PC-9 (cell line): ENCODE data around the gene TCHH. TPM values are rescaled to one million over a fixed set of nuclear protein-coding genes. Genes with fewer than 3 reads are reported as not detected.

Experiments used
- BruUV-seq: library from RNA; stranded (reverse); fragments of 400-500 nt; replicated peaks from 2 replicates; lab custom pipeline; 2021; lab: Mats Ljungman, UMichigan
- CTCF ChIA-PET: fragments of 300-600 bp; sonication (Branson Sonifier 250); formaldehyde crosslinking; loops from one replicate; lab custom pipeline; 2022; ENCODE audit warnings: antibody characterized with exemption; lab: Charles Lee
- POLR2A ChIA-PET: fragments of 300-600 bp; sonication (Branson Sonifier 250); formaldehyde crosslinking; loops from one replicate; lab custom pipeline; 2022; ENCODE audit warnings: antibody characterized with exemption; ENCODE audit not compliant: unreplicated experiment; lab: Charles Lee
- DNase-seq, 2 experiments: peaks; one replicate each; pipeline versions ENCODE4 v3.0.0 to v3.0.0-alpha.2; 2015 to 2022; ENCODE audit warnings: mixed read lengths in 1 of 2
- H2AFZ ChIP-seq: fragments of 200-600 bp; sonication (generic); 2 replicates; pipeline ENCODE4 v1.8.1; 2017; ENCODE audit warnings: antibody characterized with exemption
- H3F3A ChIP-seq: fragments of 200-600 bp; sonication (generic); 2 replicates; pipeline ENCODE4 v1.8.1; 2017; ENCODE audit warnings: antibody characterized with exemption, mild to moderate bottlenecking, low read depth; ENCODE audit not compliant: insufficient read depth
- H3K27ac ChIP-seq: fragments of 200-600 bp; sonication (generic); 2 replicates; pipeline ENCODE4 v1.6.1; 2016; ENCODE audit warnings: mixed run types
- H3K27me3 ChIP-seq: fragments of 200-600 bp; sonication (generic); 2 replicates; pipeline ENCODE4 v1.6.1; 2016; ENCODE audit warnings: low read depth, mixed run types; ENCODE audit not compliant: insufficient read depth
- H3K36me3 ChIP-seq: fragments of 200-600 bp; sonication (generic); 2 replicates; pipeline ENCODE4 v1.6.1; 2016; ENCODE audit warnings: low read depth, mixed run types
- H3K4me1 ChIP-seq: fragments of 200-600 bp; sonication (generic); replicated peaks from 2 replicates; pipeline ENCODE4 v1.6.1; 2016; ENCODE audit warnings: mixed run types; ENCODE audit not compliant: insufficient read depth
- H3K4me2 ChIP-seq: fragments of 200-600 bp; sonication (generic); 2 replicates; pipeline ENCODE4 v1.6.1; 2017; ENCODE audit warnings: mixed run types
- H3K4me3 ChIP-seq: fragments of 200-600 bp; sonication (generic); 2 replicates; pipeline ENCODE4 v1.6.1; 2016; ENCODE audit warnings: mixed run types
- H3K79me2 ChIP-seq: fragments of 200-600 bp; sonication (generic); 2 replicates; pipeline ENCODE4 v1.6.1; 2017; ENCODE audit warnings: low read depth, mixed run types
- H3K9me2 ChIP-seq: fragments of 200-600 bp; sonication (generic); 2 replicates; pipeline ENCODE4 v1.8.1; 2017; ENCODE audit warnings: mild to moderate bottlenecking; ENCODE audit not compliant: insufficient read depth
- H3K9me3 ChIP-seq: fragments of 200-600 bp; sonication (generic); 2 replicates; pipeline ENCODE4 v1.8.1; 2016; ENCODE audit warnings: low read depth; ENCODE audit not compliant: insufficient read depth
- H4K20me1 ChIP-seq: fragments of 200-600 bp; sonication (generic); 2 replicates; pipeline ENCODE4 v1.8.1; 2017; ENCODE audit not compliant: insufficient read depth
- EZH2 ChIP-seq: fragments of 200-600 bp; sonication (generic); IDR thresholded peaks from 2 replicates; pipeline ENCODE4 v1.8.0; 2017; ENCODE audit warnings: antibody characterized with exemption, low read depth
- intact Hi-C: fragments of 100-400 bp; cut with micrococcal nuclease; formaldehyde crosslinking; loops from one replicate; pipeline ENCODE4 v1.10.0; 2022; ENCODE audit not compliant: unreplicated experiment
- total RNA-seq: library from RNA; stranded (reverse); gene quantifications from 2 replicates; pipeline ENCODE4 v1.2.3, GENCODE V29; 2021
- TF ChIP-seq, protein P1 (sequence below): fragments of 200-600 bp; sonication (generic); conservative IDR thresholded peaks from 2 replicates; pipeline ENCODE4 v1.6.1; 2017; ENCODE audit warnings: mixed run types, antibody characterized with exemption, mild to moderate bottlenecking, moderate library complexity

Gene TCHH
- total RNA-seq, 1 experiment from 2014 or later = 0.04 TPM

GRCh38 chr1:152096931-152097330 is 18.3 kb downstream of the TCHH start:
- no peak for DNase-seq
- BruUV-seq = no TSS peak
- ChIA-PET POLR2A (no interaction called here), CTCF (no interaction called here)
- H3K36me3 ChIP-seq = no peaks in the 10 kb centered on the region
- H3K4me2 ChIP-seq = no peak overlapping the region
- intact Hi-C loops = no loop called here
- no peaks in the 10 kb centered on the region for H3K4me1 ChIP-seq
- H3K27ac ChIP-seq = no peak overlapping the region
- H3K27me3 ChIP-seq = no peaks in the 10 kb centered on the region
- TF ChIP-seq, protein P1, sequence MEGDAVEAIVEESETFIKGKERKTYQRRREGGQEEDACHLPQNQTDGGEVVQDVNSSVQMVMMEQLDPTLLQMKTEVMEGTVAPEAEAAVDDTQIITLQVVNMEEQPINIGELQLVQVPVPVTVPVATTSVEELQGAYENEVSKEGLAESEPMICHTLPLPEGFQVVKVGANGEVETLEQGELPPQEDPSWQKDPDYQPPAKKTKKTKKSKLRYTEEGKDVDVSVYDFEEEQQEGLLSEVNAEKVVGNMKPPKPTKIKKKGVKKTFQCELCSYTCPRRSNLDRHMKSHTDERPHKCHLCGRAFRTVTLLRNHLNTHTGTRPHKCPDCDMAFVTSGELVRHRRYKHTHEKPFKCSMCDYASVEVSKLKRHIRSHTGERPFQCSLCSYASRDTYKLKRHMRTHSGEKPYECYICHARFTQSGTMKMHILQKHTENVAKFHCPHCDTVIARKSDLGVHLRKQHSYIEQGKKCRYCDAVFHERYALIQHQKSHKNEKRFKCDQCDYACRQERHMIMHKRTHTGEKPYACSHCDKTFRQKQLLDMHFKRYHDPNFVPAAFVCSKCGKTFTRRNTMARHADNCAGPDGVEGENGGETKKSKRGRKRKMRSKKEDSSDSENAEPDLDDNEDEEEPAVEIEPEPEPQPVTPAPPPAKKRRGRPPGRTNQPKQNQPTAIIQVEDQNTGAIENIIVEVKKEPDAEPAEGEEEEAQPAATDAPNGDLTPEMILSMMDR = no peak
- H4K20me1 ChIP-seq = no peaks in the 10 kb centered on the region
- H3K4me3 ChIP-seq = no peak overlapping the region
- no peaks in the 10 kb centered on the region for H3K9me2 ChIP-seq
- no peaks in the 10 kb centered on the region for H3K79me2 ChIP-seq
- H3K9me3 ChIP-seq = peaks cover 12% of the 10 kb centered on the region
- H2AFZ ChIP-seq = no peak overlapping the region
- no peaks in the 10 kb centered on the region for H3F3A ChIP-seq

- intact Hi-C loops = no loop called here
Observed at GRCh38 chr1:152089014-152089674, 26.1 kb downstream of the TCHH start, which contains the start of gene TCHHL1. Gene TCHHL1, minus strand, starts transcription at chr1:152089064. Its CDS starts 921 bp downstream, at chr1:152088143.

GRCh38 chr1:152086760-152087159 is 28.5 kb downstream of the TCHH start:
- no peaks in the 10 kb centered on the region for H4K20me1 ChIP-seq
- H3K4me2 ChIP-seq = no peak overlapping the region
- peaks cover 28% of the 10 kb centered on the region for H3K4me1 ChIP-seq
- no peak overlapping the region for H3K27ac ChIP-seq
- intact Hi-C loops = no loop called here
- POLR2A ChIA-PET = no interaction called here
- no TSS peak for BruUV-seq
- no peaks in the 10 kb centered on the region for H3K9me2 ChIP-seq
- H3K79me2 ChIP-seq = no peaks in the 10 kb centered on the region
- no peaks in the 10 kb centered on the region for H3F3A ChIP-seq
- CTCF ChIA-PET = no interaction called here
- TF ChIP-seq EZH2 = no peak
- TF ChIP-seq, protein P1 = no peak
- H3K4me3 ChIP-seq = no peak overlapping the region
- H3K9me3 ChIP-seq = no peaks in the 10 kb centered on the region
- no peaks in the 10 kb centered on the region for H3K36me3 ChIP-seq
- no peak overlapping the region for H2AFZ ChIP-seq
- no peak for DNase-seq
- H3K27me3 ChIP-seq = no peaks in the 10 kb centered on the region

More at GRCh38 chr1:152089014-152089674, 26.1 kb downstream of the TCHH start, which contains the start of gene TCHHL1:
- Histone ChIP-seq H3K4me3 (no peak within 1 kb of the TSS), H3K9me2 (no peaks in the 10 kb centered on the region), H4K20me1 (no peaks in the 10 kb centered on the region), H3K4me2 (peak within 1 kb of the TSS; percentile 15), H3K36me3 (no peaks in the 10 kb centered on the region), H3K9me3 (peaks cover 12% of the 10 kb centered on the region; the same call in 1 of the 2 replicates), H3K79me2 (no peaks in the 10 kb centered on the region), H3K27me3 (no peaks in the 10 kb centered on the region), H3F3A (no peaks in the 10 kb centered on the region), H2AFZ (no peak within 1 kb of the TSS), H3K27ac (no peak within 1 kb of the TSS), H3K4me1 (peaks cover 28% of the 10 kb centered on the region)
- ChIA-PET CTCF (no interaction called here), POLR2A (no interaction called here)
- DNase-seq = peak; percentile 25 to 67
- no TSS peak for BruUV-seq
- TF ChIP-seq, protein P1 = no peak
- no peak for TF ChIP-seq EZH2
